GM19468 (cell line): Measurements from ENCODE around the gene LPCAT4.
A peak's percentile ranks its signal among the peaks of the same experiment; 100 is the strongest.

Experiments
- ATAC-seq: cut with Tn5 transposase; IDR thresholded peaks from one replicate; pipeline ENCODE4 v1.9.1; 2021; ENCODE audit warnings: mild to moderate bottlenecking, moderate library complexity, moderate number of reproducible peaks; ENCODE audit not compliant: unreplicated experiment; ENCODE audit errors: extremely low read depth

LPCAT4 gene

GRCh38 chr15:34338347-34338746 lies 28.6 kb downstream of the LPCAT4 start:
- no peak for ATAC-seq

GRCh38 chr15:34337557-34338306 lies 29.3 kb downstream of the LPCAT4 start, which contains the start of gene SLC12A6:
Gene SLC12A6 (minus strand): TSS chr15:34337781. CDS start chr15:34336680, 1,101 bp downstream.
- peak; percentile 74 for ATAC-seq

GRCh38 chr15:34336991-34337556 lies 29.9 kb downstream of the LPCAT4 start:
- ATAC-seq, result no peak

GRCh38 chr15:34336231-34336990 lies 30.6 kb downstream of the LPCAT4 start:
- no peak for ATAC-seq

GRCh38 chr15:34335176-34336032 lies 31.6 kb downstream of the LPCAT4 start:
- ATAC-seq, result no peak

- no peak for ATAC-seq
These were observed 32.3 kb downstream of the LPCAT4 start for GRCh38 chr15:34334672-34335071.

GRCh38 chr15:34332553-34333120 lies 34.4 kb downstream of the LPCAT4 start:
- no peak for ATAC-seq

GRCh38 chr15:34331809-34332208 lies 35.2 kb downstream of the LPCAT4 start:
- no peak for ATAC-seq

GRCh38 chr15:34330279-34330678 lies 36.7 kb downstream of the LPCAT4 start:
- ATAC-seq, result no peak

GRCh38 chr15:34329006-34329405 lies 38.0 kb downstream of the LPCAT4 start:
- ATAC-seq, result no peak

- no peak for ATAC-seq
These were observed 39.1 kb downstream of the LPCAT4 start for GRCh38 chr15:34327906-34328305.

- no peak for ATAC-seq
These were observed 41.6 kb downstream of the LPCAT4 start for GRCh38 chr15:34325368-34325767.

- ATAC-seq, result no peak
These were observed 42.1 kb downstream of the LPCAT4 start for GRCh38 chr15:34324933-34325332.

GRCh38 chr15:34323217-34323616 lies 43.8 kb downstream of the LPCAT4 start:
- ATAC-seq, result no peak

- no peak for ATAC-seq
These were observed 48.5 kb downstream of the LPCAT4 start for GRCh38 chr15:34318277-34319079.

GRCh38 chr15:34314491-34315490 lies 52.2 kb downstream of the LPCAT4 start:
- no peak for ATAC-seq

GRCh38 chr15:34311563-34311962 lies 55.4 kb downstream of the LPCAT4 start:
- ATAC-seq, result no peak
